ENCODE data around the gene ZMYM1. TPM values are rescaled to one million over a fixed set of nuclear protein-coding genes. Genes with fewer than 3 reads are reported as not detected.
A peak's percentile ranks its signal among the peaks of the same experiment; 100 is the strongest.

ZMYM1 gene
- total RNA-seq, 2 donors from 2014 or later, result 4.3 to 6.0 TPM

GRCh38 chr1:35043498-35043897, 35.7 kb upstream of the ZMYM1 start:
- Histone ChIP-seq H3K4me3 (no peak overlapping the region), H3K27ac (no peak overlapping the region), H3K9me3 (no peaks in the 10 kb centered on the region), H3K27me3 (no peaks in the 10 kb centered on the region), H3K36me3 (replicated peaks in 1 of 2; ENCODE audit: insufficient read depth in 1 of 2, low read depth in 2 of 2) (no peaks in the 10 kb centered on the region), H3K4me1 (no peaks in the 10 kb centered on the region)
- no peak for DNase-seq
- no peak for ATAC-seq
- TF ChIP-seq POLR2A (IDR thresholded peaks at IDR 0.05), result no peak
- intact Hi-C loops (cut with DNase I), result no loop called here
- WGBS, 2 donors, result 58 to 77% methylated on average over 3 of the region's 3 CpGs

GRCh38 chr1:35044431-35044830, 34.8 kb upstream of the ZMYM1 start:
- ATAC-seq, result no peak
- 23 to 31% methylated on average over 1 of the region's 1 CpG for WGBS, 2 donors

GRCh38 chr1:35046730-35047129, 32.5 kb upstream of the ZMYM1 start:
- TF ChIP-seq POLR2A (IDR thresholded peaks at IDR 0.05) (no peak), CTCF (IDR thresholded peaks at IDR 0.05) (no peak)
- intact Hi-C loops (cut with DNase I), result no loop called here
- Histone ChIP-seq H3K27me3 (no peaks in the 10 kb centered on the region), H3K4me3 (no peak overlapping the region), H3K9me3 (no peaks in the 10 kb centered on the region), H3K27ac (no peak overlapping the region), H3K4me1 (no peaks in the 10 kb centered on the region), H3K36me3 (replicated peaks in 1 of 2; ENCODE audit: insufficient read depth in 1 of 2, low read depth in 2 of 2) (no peaks in the 10 kb centered on the region)
- 78 to 87% methylated on average over 5 of the region's 5 CpGs for WGBS, 2 donors
- no peak for DNase-seq
- ATAC-seq, result no peak

More at GRCh38 chr1:35044431-35044830, 34.8 kb upstream of the ZMYM1 start:
- intact Hi-C loops (cut with DNase I), result no loop called here
- Histone ChIP-seq H3K4me3 (no peak overlapping the region), H3K4me1 (no peaks in the 10 kb centered on the region), H3K27ac (no peak overlapping the region), H3K27me3 (no peaks in the 10 kb centered on the region), H3K36me3 (replicated peaks in 1 of 2; ENCODE audit: insufficient read depth in 1 of 2, low read depth in 2 of 2) (no peaks in the 10 kb centered on the region), H3K9me3 (no peaks in the 10 kb centered on the region)
- TF ChIP-seq POLR2A (IDR thresholded peaks at IDR 0.05) (no peak), CTCF (IDR thresholded peaks at IDR 0.05) (no peak)
- DNase-seq, result no peak

- Histone ChIP-seq H3K36me3 (replicated peaks in 1 of 2; ENCODE audit: insufficient read depth in 1 of 2, low read depth in 2 of 2) (no peaks in the 10 kb centered on the region), H3K9me3 (no peaks in the 10 kb centered on the region), H3K4me1 (no peaks in the 10 kb centered on the region), H3K27ac (no peak overlapping the region), H3K27me3 (no peaks in the 10 kb centered on the region), H3K4me3 (no peak overlapping the region)
- peak in 1 of 4 donors; percentile 2 for DNase-seq
- intact Hi-C loops (cut with DNase I), result no loop called here
- TF ChIP-seq POLR2A (IDR thresholded peaks at IDR 0.05) (no peak), CTCF (IDR thresholded peaks at IDR 0.05) (no peak)
- ATAC-seq, result peak; percentile 30
- 49 to 52% methylated on average over 2 of the region's 2 CpGs for WGBS, 2 donors
Observed at GRCh38 chr1:35047188-35047858, 31.9 kb upstream of the ZMYM1 start.

- WGBS, 2 donors, result 58 to 61% methylated on average over 6 to 12 of the region's 12 CpGs
- DNase-seq, result no peak
- TF ChIP-seq CTCF (IDR thresholded peaks at IDR 0.05), result no peak
- no peak for TF ChIP-seq POLR2A (IDR thresholded peaks at IDR 0.05)
Observed at GRCh38 chr1:35049116-35049515, 30.1 kb upstream of the ZMYM1 start.

More at GRCh38 chr1:35049116-35049515, 30.1 kb upstream of the ZMYM1 start:
- no peak overlapping the region for H3K4me3 ChIP-seq
- no peaks in the 10 kb centered on the region for H3K36me3 ChIP-seq (replicated peaks in 1 of 2; ENCODE audit: insufficient read depth in 1 of 2, low read depth in 2 of 2)
- no peaks in the 10 kb centered on the region for H3K27me3 ChIP-seq
- H3K27ac ChIP-seq, result no peak overlapping the region
- intact Hi-C loops (cut with DNase I), result no loop called here
- no peaks in the 10 kb centered on the region for H3K9me3 ChIP-seq
- no peaks in the 10 kb centered on the region for H3K4me1 ChIP-seq
- no peak for ATAC-seq
